ENCODE data around the gene FRZB.

FRZB gene

DNA sequence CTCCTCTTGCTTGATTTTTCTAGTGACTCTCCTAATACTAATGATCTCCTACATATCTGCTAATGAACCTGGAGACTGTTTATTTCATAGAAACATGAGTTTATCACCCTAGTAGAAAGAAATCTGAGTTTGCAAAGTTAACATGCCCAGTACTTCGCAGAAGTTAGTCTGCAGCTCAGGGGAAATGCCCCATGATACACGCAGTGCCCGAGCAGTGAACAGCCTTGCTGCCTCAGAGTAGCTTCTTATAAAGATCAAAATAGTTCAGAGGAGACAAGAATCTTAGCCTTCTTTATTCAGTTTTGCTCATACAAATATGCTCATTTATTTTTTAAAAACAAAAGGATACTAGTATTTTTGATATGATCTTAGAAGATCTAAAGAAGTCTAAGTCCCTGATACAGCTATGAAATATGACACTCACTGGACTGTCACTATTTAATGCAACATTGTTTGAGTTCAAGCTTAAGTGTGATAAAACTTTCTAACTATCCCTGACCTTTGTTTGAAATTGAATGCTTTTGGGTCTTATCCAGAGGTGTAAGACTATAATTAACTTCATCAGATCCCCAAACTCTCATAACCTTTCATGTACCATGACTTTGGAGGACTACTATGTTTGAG is 20.5 kb downstream of the FRZB start:
- H3K27ac Mint-ChIP-seq = no peak overlapping the region
- H3K4me1 Mint-ChIP-seq (ENCODE audit: low read depth) = no peaks in the 10 kb centered on the region
- no peak for DNase-seq (ENCODE audit: low spot score)
- no peaks in the 10 kb centered on the region for H3K36me3 Mint-ChIP-seq (ENCODE audit: low read depth)
- H3K4me3 Mint-ChIP-seq = no peak overlapping the region
- H3K9me3 Mint-ChIP-seq = no peaks in the 10 kb centered on the region
- H3K27me3 Mint-ChIP-seq (ENCODE audit: low read depth) = peaks cover 9% of the 10 kb centered on the region

DNA sequence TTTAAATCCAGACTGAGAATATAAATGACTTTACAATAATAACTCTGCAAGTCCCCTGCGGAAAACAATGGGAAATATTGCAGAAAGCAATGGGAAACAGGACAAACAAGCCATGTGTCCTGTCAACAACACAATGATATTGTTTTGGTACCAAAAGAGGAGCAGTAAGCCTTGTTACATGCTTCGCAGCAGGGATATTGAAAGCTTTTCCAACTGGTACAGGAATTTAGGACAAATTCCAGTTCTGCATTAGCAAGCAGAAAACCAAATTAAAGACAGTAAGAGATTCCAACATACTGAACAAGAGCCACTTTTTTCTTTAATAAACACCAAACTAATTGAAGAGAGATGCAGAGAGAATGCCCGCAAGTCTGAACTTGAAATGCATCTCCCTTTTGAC is 30.0 kb downstream of the FRZB start:
- no peaks in the 10 kb centered on the region for H3K4me1 Mint-ChIP-seq (ENCODE audit: low read depth)

GRCh38 chr2:182834293-182834692 is 32.1 kb downstream of the FRZB start:
- Mint-ChIP-seq H3K27ac (no peak overlapping the region), H3K27me3 (ENCODE audit: low read depth) (peaks cover 24% of the 10 kb centered on the region), H3K4me1 (ENCODE audit: low read depth) (no peaks in the 10 kb centered on the region), H3K9me3 (no peaks in the 10 kb centered on the region), H3K4me3 (no peak overlapping the region), H3K36me3 (ENCODE audit: low read depth) (no peaks in the 10 kb centered on the region)
- no peak for DNase-seq (ENCODE audit: low spot score)

More for the DNA sequence above, 30.0 kb downstream of the FRZB start:
- peaks cover 30% of the 10 kb centered on the region for H3K27me3 Mint-ChIP-seq (ENCODE audit: low read depth)
- no peak for DNase-seq (ENCODE audit: low spot score)
- H3K36me3 Mint-ChIP-seq (ENCODE audit: low read depth) = no peaks in the 10 kb centered on the region
- no peaks in the 10 kb centered on the region for H3K9me3 Mint-ChIP-seq
- no peak overlapping the region for H3K27ac Mint-ChIP-seq
- H3K4me3 Mint-ChIP-seq = no peak overlapping the region

DNA sequence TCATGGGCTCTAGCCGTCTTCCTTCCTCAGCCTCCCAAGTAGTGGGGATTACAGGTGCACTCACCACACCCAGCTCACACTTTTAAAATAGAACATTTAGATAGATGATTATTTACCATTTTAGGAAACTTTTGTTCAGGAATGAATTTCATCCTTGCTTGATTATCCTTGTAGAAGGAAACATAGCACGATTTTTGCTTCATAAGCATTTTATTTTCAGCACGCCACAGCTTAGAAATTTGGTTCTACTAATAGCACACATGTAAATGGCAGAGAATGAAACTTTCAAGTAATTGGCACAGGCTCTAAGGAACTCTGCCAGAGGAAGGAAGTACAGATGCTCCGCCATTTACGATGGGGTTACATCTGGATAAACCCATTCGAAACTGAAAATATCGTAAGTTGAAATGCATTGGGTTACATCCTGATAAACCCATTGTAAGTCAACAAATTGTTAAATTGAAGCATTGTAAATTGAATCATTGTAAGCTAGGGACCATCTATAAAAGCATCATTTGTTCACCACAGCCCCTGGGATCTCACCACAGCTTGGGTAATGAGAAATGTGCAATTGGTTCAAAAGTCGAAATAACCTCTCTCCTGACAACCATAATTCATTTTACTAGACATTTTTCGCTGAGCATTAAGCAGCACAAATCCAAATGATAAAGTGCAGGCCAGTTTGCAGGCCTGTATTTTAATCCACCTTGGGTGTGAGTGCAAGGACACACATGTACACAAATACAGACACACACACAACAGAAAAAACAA is 33.2 kb downstream of the FRZB start:
- H3K4me1 Mint-ChIP-seq (ENCODE audit: low read depth) = no peaks in the 10 kb centered on the region
- H3K27ac Mint-ChIP-seq = no peak overlapping the region
- H3K4me3 Mint-ChIP-seq = no peak overlapping the region
- H3K36me3 Mint-ChIP-seq (ENCODE audit: low read depth) = no peaks in the 10 kb centered on the region
- no peak for DNase-seq (ENCODE audit: low spot score)
- H3K9me3 Mint-ChIP-seq = no peaks in the 10 kb centered on the region
- H3K27me3 Mint-ChIP-seq (ENCODE audit: low read depth) = peaks cover 20% of the 10 kb centered on the region

DNA sequence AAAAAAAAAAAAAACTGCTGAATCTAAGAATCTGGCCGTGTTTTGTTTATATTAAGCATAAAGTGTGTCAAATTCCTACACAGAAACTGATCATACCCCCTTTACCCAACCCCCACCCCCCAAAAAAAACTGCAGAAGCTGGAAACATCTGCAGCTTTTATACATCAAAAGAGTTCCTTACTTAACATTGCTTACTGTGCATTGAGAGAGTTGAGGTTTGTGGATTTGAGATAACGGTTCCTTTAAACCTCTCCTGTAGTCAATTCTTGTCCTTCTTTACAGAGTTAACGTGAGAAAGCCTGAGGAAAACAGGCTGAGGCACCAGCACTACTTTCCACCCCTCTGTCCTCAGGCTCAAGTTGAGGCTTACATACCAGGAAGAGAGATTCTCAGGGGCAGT is 34.5 kb downstream of the FRZB start:
- H3K27ac Mint-ChIP-seq = no peak overlapping the region
- DNase-seq (ENCODE audit: low spot score) = no peak
- H3K9me3 Mint-ChIP-seq = no peaks in the 10 kb centered on the region
- H3K4me3 Mint-ChIP-seq = no peak overlapping the region
- H3K4me1 Mint-ChIP-seq (ENCODE audit: low read depth) = no peaks in the 10 kb centered on the region
- H3K36me3 Mint-ChIP-seq (ENCODE audit: low read depth) = no peaks in the 10 kb centered on the region
- peaks cover 11% of the 10 kb centered on the region for H3K27me3 Mint-ChIP-seq (ENCODE audit: low read depth)

DNA sequence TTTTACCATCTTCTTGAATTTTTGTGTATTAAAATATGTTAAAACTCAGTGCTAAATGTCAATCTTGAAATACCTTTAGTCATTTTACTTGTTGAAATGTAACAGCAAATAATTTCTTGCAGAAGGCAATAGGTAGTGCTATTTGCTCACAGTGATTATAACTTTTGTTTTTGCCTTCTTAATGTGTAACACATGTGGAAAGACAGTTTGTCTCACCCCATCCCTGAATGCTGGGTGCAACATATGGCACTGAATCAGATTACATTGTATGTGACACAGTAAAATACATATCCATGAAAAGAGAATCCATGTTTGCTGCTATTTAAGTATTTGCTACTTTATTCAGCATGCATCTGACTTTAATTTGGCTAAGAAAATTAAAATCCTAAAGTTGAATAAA is 35.3 kb downstream of the FRZB start:
- H3K4me1 Mint-ChIP-seq (ENCODE audit: low read depth) = no peaks in the 10 kb centered on the region
- no peak overlapping the region for H3K4me3 Mint-ChIP-seq
- DNase-seq (ENCODE audit: low spot score) = no peak
- H3K36me3 Mint-ChIP-seq (ENCODE audit: low read depth) = no peaks in the 10 kb centered on the region
- H3K27ac Mint-ChIP-seq = no peak overlapping the region
- H3K27me3 Mint-ChIP-seq (ENCODE audit: low read depth) = peaks cover 11% of the 10 kb centered on the region
- no peaks in the 10 kb centered on the region for H3K9me3 Mint-ChIP-seq

- Mint-ChIP-seq H3K4me3 (no peak overlapping the region), H3K36me3 (ENCODE audit: low read depth) (no peaks in the 10 kb centered on the region), H3K4me1 (ENCODE audit: low read depth) (no peaks in the 10 kb centered on the region), H3K27me3 (ENCODE audit: low read depth) (peaks cover 13% of the 10 kb centered on the region), H3K9me3 (no peaks in the 10 kb centered on the region), H3K27ac (no peak overlapping the region)
- no peak for DNase-seq (ENCODE audit: low spot score)
Measured at GRCh38 chr2:182827182-182827879, 39.1 kb downstream of the FRZB start.

DNA sequence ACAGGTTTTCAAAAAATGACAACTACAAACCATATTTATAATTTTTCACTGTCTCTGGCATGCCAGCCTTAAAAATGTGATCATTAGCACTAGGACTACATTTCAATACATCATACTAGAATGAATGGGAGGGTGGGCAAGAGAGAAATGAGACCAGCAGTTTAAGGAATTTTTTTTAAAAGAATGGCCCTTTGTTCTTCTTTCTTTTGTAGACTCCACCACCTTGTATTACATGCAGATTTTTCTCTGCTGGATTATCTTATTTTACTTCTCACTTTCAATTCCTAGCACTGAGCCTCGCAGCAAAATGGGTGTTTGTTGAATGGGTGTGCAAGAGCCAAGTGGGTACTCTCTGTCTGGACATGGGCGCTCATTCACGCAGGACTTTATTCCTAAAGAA is 39.9 kb downstream of the FRZB start:
- no peaks in the 10 kb centered on the region for H3K36me3 Mint-ChIP-seq (ENCODE audit: low read depth)
- no peaks in the 10 kb centered on the region for H3K4me1 Mint-ChIP-seq (ENCODE audit: low read depth)

GRCh38 chr2:182826064-182826463 is 40.4 kb downstream of the FRZB start:
- Mint-ChIP-seq H3K36me3 (ENCODE audit: low read depth) (no peaks in the 10 kb centered on the region), H3K4me1 (ENCODE audit: low read depth) (no peaks in the 10 kb centered on the region), H3K9me3 (no peaks in the 10 kb centered on the region), H3K4me3 (no peak overlapping the region), H3K27ac (no peak overlapping the region), H3K27me3 (ENCODE audit: low read depth) (peaks cover 15% of the 10 kb centered on the region)
- no peak for DNase-seq (ENCODE audit: low spot score)

More for the DNA sequence above, 39.9 kb downstream of the FRZB start:
- H3K4me3 Mint-ChIP-seq = no peak overlapping the region
- no peak overlapping the region for H3K27ac Mint-ChIP-seq
- H3K27me3 Mint-ChIP-seq (ENCODE audit: low read depth) = peaks cover 13% of the 10 kb centered on the region
- no peak for DNase-seq (ENCODE audit: low spot score)
- H3K9me3 Mint-ChIP-seq = no peaks in the 10 kb centered on the region

- DNase-seq (ENCODE audit: low spot score) = no peak
- no peaks in the 10 kb centered on the region for H3K4me1 Mint-ChIP-seq (ENCODE audit: low read depth)
- no peaks in the 10 kb centered on the region for H3K9me3 Mint-ChIP-seq
- H3K27me3 Mint-ChIP-seq (ENCODE audit: low read depth) = peaks cover 17% of the 10 kb centered on the region
- H3K27ac Mint-ChIP-seq = no peak overlapping the region
- H3K4me3 Mint-ChIP-seq = no peak overlapping the region
- no peaks in the 10 kb centered on the region for H3K36me3 Mint-ChIP-seq (ENCODE audit: low read depth)
Measured at GRCh38 chr2:182824767-182825158, 41.7 kb downstream of the FRZB start.

DNA sequence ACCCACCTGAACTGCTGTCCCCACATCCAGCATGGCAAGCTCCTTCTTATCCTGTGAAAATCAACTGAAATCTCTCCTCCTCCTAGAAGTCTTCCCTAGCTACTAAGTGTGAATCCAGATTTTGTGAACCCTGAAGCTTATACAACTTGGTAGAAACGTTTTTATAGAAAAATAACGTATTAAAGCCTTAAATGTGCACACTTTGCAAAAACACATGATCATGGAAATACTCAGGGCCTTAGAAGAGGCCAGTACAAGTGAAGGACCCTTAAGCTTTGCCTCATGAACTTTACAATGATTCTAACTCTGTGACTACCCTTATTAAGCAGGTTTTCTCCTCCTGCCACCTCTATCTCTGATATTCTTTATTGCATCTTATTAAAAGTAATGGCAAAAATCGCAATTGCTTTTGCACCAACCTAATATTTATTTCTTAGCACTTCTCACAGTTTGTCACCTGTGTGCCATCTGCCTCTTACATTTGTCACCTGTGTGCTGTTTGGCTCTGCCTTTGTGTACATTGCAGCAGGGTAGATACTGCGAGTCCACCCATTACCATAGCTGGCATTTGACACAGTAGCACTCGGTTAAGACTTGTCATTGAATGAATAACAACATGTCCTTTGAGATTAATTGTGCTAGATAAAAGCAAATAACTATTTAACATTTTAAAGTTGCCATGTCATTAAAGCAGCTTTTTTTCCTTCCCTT is 42.2 kb downstream of the FRZB start:
- Mint-ChIP-seq H3K27ac (no peak overlapping the region), H3K4me1 (ENCODE audit: low read depth) (no peaks in the 10 kb centered on the region), H3K27me3 (ENCODE audit: low read depth) (peaks cover 13% of the 10 kb centered on the region), H3K36me3 (ENCODE audit: low read depth) (no peaks in the 10 kb centered on the region), H3K9me3 (no peaks in the 10 kb centered on the region), H3K4me3 (no peak overlapping the region)
- no peak for DNase-seq (ENCODE audit: low spot score)

GRCh38 chr2:182822733-182823132 is 43.7 kb downstream of the FRZB start:
- DNase-seq (ENCODE audit: low spot score) = no peak
- H3K4me3 Mint-ChIP-seq = no peak overlapping the region
- no peaks in the 10 kb centered on the region for H3K4me1 Mint-ChIP-seq (ENCODE audit: low read depth)
- H3K27me3 Mint-ChIP-seq (ENCODE audit: low read depth) = peaks cover 10% of the 10 kb centered on the region
- H3K27ac Mint-ChIP-seq = no peak overlapping the region
- no peaks in the 10 kb centered on the region for H3K36me3 Mint-ChIP-seq (ENCODE audit: low read depth)
- no peaks in the 10 kb centered on the region for H3K9me3 Mint-ChIP-seq

GRCh38 chr2:182821182-182821581 is 45.3 kb downstream of the FRZB start:
- peaks cover 16% of the 10 kb centered on the region for H3K27me3 Mint-ChIP-seq (ENCODE audit: low read depth)

DNA sequence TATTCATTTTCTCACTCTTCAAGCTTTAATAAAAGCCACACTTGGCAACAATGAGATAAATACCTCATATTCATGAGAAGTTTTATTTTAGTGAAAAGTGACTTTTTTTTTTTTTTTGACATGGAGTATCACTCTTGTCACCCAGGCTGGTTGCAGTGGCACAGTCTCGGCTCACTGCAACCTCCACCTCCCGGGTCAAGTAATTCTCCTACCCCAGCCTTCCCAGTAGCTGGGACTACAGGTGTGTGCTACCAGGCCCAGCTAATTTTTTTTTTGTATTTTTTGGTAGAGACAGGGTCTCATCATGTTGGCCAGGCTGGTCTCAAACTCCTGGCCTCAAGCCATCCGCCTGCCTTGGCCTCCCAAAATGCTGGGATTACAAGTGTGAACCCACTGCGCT is 47.0 kb downstream of the FRZB start:
- Mint-ChIP-seq H3K27ac (no peak overlapping the region), H3K36me3 (ENCODE audit: low read depth) (no peaks in the 10 kb centered on the region), H3K4me3 (no peak overlapping the region), H3K4me1 (ENCODE audit: low read depth) (no peaks in the 10 kb centered on the region), H3K27me3 (ENCODE audit: low read depth) (peaks cover 15% of the 10 kb centered on the region), H3K9me3 (no peaks in the 10 kb centered on the region)
- no peak for DNase-seq (ENCODE audit: low spot score)

More at GRCh38 chr2:182821182-182821581, 45.3 kb downstream of the FRZB start:
- no peaks in the 10 kb centered on the region for H3K36me3 Mint-ChIP-seq (ENCODE audit: low read depth)
- no peaks in the 10 kb centered on the region for H3K4me1 Mint-ChIP-seq (ENCODE audit: low read depth)
- H3K4me3 Mint-ChIP-seq = no peak overlapping the region
- no peak overlapping the region for H3K27ac Mint-ChIP-seq
- no peak for DNase-seq (ENCODE audit: low spot score)
- H3K9me3 Mint-ChIP-seq = no peaks in the 10 kb centered on the region
